ENCODE results near the gene ADAM10. TPM values are rescaled to one million over a fixed set of nuclear protein-coding genes. Genes with fewer than 3 reads are reported as not detected.

ADAM10 gene
- total RNA-seq, 1 experiment from 2014 or later: 143 TPM

DNA sequence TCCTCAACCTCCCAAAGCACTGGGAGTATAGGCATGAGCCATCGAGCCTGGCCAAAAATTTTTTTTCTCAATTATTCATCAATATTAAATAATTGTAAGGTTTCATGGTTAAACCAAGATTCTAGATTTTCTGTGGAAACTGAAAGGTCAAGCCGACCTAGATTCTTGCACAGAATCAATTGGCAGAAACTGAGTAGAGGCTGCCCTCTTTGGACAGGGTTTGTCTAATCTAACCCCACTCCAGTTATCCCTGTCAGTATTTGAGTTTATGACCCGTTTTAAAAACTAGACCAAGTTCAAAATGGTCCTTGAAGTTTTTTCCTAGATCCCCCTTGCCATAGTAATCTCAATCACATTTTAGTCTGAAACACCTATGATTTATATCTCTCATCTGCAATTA lies 8.6 kb upstream of the ADAM10 start:
- peak; percentile 57 for DNase-seq (ENCODE audit: low read depth)

DNA sequence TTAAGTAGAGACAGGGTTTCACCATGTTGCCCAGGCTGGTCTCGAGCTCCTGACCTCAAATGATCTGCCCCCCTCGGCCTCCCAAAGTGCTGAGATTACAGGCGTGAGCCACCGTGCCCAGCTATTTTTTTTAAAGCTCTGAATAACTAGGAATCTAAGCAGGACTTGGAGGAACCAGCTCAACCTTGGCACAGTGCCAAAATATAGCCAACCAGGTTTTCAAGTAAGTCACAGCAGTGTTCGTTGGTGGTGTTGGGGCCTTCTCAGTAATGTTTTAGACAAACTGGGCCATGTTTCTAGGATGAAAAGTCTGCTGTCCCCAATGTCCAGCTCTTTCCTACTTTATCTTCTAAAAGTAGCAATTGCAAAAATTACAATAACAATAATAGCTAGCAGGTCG lies 6.4 kb upstream of the ADAM10 start:
- DNase-seq (ENCODE audit: low read depth): no peak

DNA sequence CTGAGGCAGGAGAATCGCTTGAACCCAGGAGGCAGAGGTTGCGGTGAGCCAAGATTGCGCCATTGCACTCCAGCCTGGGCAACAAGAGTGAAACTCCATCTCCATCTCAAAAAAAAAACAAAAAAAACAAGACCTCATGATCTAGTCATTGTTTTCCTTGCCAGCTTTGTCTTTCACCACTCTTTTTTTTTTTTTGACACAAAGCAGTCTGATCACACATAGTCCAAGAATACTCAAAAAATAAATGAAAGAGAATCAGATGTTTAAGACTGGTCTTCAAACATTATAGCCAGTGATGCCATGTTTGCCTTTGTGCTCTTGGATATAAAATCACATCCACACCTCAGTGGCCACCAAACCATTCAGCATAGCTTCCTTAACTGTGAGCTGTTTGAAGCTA lies 5.8 kb upstream of the ADAM10 start:
- DNase-seq (ENCODE audit: low read depth): no peak

DNA sequence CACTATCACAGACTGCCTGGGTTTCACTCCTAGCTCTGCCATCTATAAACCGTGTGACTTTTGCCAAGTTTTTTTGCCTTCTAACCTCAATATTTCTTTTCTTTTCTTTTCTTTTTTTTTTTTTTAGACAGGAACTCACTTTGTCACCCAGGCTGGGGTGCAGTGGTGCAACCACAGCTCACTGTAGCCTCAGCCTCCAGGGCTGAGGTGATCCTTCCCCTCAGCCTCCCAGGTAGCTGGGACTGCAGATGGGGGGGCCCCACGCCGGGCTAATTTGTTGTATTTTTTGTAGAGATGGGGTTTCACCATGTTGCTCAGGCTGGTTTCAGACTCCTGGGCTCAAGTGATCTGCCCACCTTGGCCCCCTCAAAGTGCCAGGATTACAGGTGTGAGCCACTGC lies 3.2 kb upstream of the ADAM10 start:
- DNase-seq (ENCODE audit: low read depth): no peak

DNA sequence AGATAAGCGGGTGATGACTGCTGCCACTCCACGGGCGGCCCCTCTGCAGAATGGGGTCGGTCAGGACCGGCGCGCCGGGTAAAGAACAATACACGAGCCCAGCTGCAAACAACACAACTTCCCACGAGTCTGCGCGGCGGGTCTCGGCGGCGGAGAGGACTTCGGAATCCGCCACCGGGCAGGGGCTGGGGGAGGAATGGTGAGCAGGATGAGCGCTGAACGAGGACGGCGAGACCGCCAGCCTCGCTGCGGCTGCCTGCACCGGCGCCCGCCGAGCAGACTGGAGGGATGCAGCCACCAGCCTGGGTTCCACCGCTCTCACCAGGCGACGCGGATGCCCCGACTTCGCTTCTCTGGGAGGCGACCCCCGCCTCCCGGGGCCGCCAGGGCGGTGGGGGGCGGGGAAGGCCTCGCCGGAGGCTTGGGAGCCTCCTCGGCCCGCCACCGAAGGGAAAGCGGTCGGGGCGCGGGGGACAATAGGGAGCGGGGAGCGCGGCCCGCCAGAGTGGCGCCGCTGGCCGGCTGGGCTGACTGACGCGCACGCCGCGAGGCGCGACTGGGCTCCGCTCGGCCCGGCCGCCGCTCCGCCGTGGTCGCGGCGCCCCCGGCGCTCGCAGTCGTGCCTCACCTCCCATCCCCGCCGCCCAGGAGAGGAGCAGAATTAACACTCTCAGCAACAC lies 515 bp downstream of the ADAM10 start:
- peak; percentile 42 for DNase-seq (ENCODE audit: low read depth)

DNA sequence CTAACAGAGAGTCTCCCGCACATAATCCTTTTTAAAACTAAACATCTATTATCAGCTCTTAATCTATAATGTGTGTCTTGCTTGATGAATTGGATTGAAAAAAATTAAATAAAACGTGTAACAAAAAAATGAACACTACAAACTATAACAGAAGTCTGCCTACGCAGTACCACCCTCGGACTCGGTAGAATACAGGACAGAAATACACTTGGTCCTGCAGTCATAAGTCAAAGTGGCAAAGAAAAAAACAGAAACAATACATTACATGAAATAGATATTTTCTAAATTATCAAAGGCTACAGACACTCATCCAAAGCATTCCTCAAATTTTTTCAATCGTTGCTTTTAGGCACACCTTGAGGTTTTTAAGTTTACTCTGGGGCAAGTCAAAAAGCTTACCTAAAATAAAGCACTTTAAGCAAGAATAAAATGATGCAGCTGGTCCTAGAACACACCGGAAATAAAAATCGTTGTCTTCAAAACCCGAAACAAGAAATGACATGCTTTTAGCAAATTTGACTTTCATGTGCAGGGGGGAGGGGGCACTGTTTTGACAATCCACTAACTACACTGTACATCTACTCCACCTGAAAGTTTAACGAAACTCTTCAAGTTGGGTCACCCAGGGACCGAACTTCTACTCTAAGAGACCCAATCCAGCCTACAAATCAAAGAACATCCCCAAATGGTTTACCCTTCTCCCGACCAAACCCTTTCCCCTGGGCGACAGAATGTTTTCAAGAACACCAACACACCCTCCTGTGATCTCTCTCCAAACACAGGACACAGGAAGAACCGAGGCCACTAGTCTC lies 1.3 kb downstream of the ADAM10 start:
- DNase-seq (ENCODE audit: low read depth): no peak

DNA sequence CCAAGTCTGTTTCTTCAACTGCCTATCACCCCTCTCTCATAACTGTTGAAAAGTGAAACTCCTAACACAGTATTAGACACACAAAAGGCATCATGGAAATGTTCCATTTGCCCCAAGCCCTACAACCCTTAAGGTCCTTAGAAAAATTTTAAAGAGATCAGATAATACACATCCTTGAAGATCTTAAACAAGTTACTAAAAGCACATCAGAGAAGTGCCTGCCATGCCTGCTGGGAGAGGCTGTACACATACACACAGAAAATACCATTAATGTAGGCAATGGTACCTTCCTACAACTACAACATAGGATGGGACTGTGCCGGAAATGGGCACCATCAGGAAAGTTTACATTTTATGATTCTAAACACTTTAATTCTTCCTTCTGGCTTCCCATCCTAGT lies 3.3 kb downstream of the ADAM10 start:
- no peak for DNase-seq (ENCODE audit: low read depth)

DNA sequence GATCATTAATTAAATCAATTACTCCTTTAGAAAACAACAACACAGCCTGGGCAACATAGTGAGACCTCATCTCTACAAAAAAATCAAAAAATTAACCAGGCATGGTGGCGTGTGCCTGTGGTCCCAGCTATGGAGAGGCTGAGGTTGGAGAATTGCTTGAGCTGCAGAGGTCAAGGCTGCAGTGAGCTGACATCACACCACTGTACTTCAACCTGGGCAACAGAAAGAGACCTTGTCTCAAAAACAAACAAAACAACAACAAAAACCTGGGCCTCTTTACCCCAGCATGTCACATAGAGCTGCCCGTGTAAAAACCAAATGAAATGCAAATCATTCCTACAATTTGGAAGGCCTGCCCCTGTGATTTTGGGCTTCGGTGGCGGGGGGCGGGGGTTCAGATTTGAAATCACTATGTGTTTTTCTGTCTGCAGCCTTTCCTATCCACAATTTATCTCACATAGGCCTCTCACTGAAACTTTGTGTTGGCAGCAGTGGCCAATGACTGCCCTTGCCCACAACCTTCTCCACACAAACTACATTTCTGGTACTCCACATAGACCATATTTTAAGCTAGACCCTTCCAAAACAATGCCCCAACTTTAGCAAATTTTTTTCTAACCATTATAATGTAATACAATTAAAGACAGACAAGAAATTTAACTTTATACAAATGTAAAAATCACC lies 6.5 kb downstream of the ADAM10 start:
- no peak for DNase-seq (ENCODE audit: low read depth)

DNA sequence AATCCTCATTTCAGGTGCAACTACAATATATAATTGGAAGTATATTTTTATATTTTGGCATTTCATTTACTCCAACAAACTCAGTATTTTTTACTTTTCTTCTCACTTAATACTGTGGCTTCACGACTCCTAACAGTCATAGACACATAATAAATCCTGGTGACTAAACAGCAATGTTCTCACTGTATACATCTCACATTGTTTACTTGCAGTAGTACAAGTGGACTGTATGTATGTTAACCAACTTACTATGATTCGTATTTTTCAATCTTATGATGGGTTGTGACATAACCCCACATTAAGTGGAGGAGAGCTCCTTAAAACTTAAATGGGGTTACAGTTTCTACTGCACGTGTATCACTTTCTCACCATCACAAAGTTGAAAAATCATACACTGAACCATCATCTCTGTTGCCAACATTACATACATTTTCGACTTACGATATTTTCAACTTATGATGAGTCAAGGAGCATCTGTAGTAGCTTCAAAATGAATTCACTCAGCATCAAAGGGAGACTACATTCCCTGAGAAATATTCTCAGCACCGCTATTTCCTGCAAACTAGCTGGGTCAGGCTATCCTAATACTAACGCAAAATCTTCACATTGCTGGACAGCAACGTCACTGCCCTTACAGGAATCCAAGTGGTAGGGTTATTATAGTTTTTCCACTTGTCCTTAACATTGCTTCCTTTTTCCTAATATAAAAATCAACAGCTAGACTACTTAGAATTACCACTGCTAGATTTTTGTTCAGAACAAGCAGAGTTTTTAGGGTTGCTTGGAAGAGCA lies 7.3 kb downstream of the ADAM10 start:
- DNase-seq (ENCODE audit: low read depth): peak; percentile 50

DNA sequence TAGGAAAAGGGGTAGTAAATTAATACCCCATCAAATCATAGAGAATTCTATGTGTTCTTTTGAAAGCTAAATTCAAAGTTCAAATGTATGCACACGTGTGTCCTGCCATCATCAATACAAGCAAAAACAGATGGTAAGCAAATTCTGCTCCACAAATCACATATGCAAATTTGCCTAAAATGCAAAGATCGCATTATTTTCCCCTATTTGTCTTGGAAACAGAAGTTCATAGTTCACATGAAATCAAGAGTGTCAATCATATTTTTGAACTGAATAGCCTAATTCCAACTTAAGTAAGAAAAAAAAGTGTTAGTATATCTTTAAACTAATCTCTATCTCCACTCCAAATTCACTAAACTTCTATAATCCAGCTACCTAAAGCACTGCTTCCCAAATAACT lies 8.5 kb downstream of the ADAM10 start:
- DNase-seq (ENCODE audit: low read depth): no peak

DNA sequence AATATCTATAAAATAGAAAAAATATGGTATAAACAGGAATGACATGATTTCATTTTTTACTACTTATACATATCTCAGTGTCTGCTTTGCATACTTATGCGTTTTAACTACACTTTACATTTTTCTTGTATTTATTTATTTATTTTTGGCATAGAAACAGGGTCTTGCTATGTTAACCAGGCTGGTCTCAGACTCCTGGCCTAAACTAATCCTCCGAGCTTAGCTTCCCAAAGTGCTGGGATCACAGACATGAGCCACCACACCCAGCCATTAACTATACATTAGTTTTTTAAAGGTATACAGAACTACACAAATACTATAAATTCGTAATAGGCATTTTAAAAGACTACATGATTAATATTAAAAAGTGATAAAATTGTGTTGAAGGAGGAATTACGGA lies 9.1 kb downstream of the ADAM10 start:
- DNase-seq (ENCODE audit: low read depth): no peak

DNA sequence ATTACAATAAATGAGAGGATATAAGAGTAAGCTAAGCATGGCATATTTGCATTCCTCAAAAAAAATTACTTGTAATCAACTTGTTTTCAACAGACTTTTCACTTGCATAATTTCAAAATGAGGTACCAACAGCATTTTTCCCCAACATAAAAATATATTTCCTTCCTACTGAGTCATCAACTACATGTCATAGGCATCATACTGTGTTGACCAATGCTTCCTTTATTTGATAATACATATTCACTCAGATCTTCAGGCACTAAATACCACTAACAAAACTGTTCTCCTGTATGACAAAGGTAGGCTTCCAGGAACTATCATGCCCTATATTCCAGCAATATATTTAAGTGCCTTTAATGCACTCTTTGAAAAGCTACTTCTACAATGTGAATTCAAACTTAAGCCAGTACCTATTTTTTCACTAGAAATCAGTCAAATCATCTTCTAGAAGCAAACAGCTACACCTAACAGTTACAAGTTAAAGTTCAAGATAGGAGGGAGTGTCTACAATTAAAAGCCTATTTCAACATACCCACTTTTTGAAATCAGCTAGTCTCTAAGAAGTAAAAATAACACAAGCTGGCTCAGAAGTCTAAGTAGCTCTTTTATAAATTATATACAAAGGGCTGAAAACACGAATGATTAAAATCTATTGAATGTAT lies 11.3 kb downstream of the ADAM10 start:
- DNase-seq (ENCODE audit: low read depth): peak; percentile 41

DNA sequence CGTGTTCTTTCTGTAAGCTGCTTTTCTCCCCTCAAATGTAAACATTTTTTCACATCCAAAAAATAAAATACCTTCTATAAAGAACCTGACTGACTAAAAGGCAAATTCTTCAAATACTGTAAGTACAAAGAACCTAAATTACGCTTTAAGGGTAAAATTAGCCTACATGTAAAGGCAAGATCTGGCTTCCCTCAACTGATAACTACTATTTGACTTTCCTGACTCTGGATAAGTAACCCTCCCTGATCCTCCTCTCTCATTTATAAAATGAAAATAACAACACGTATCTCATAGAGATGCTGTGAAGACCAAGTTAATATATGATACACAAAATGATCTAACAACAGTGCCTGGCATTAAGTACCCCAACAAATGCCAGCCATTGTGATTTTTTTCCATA lies 12.2 kb downstream of the ADAM10 start:
- no peak for DNase-seq (ENCODE audit: low read depth)

DNA sequence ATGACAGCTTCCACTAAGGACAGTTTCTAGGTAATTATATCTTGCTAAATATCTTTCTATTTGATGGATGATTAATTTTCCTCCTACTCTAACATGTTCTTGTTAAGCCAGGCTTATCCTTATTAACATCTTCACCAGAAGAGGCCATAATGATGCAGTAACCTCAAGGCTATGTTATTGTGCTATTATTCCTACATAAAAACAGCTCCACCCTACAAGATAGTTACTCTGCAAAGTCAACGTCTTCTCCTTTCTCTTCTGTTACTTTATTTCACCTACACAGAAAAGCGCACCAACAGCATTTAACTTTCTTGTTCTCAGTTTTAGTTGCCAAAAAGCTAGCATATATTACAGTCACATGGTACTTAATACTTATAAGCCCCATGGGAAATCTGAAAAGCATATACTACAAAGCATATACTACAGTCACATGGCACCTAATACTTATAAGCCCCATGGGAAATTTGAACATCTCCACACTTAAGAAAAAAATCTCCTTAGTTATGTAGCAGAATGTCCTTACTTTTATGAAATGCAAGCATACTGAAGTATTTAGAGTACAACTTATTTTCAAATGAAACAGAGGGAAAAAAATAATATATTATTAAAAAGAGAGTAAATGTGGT lies 13.4 kb downstream of the ADAM10 start:
- no peak for DNase-seq (ENCODE audit: low read depth)

DNA sequence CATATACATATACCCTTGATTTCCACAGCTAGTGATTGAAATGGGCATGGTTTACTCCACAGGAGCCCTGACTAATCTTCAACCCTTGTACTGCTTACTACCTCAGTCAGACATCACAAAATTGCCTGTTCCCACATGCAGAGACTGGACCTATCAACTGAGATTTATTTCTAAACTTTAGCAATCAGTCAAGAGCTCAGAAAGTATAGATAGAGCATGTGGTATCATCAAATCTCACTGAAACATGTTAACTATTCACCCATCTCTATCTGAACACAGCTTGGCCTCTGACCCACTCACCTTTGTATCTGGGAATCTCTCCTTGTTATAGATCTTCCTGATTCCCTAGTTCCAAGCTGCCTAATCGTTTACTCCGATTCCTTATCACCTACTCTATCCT lies 14.6 kb downstream of the ADAM10 start:
- no peak for DNase-seq (ENCODE audit: low read depth)

DNA sequence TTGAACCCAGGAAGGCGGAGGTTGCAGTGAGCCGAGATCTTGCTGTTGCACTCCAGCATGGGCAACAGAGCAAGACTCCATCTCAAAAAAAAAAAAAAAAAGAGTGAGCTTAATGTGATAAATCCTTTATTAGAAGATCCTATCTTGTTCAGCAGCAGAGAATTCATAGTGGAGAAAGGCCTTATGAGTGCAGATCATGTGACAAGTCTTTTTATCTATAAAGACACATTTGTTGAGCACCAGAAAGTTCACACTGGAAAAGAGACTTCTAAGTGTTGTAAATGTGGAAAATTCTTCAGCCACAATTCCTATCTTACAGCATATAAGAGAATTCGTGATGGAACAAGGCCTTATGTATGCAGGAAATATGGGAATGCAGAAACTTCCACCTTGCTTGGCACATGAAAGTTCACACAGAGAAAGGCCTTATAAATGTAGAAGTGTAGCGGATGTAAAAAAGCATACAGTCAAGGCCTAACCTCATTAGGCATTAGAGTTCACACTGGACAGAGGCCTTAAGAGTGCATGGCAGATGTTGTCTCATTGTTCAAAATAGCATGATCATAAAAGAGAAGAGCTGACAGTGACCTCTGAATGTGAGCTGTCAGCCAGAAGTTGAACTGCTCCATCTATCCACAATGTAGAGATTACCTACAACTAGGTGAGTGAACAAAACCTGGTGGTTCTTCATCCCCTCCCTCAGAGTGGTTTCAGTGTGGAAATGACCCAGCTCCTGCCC lies 16.7 kb downstream of the ADAM10 start:
- no peak for DNase-seq (ENCODE audit: low read depth)

DNA sequence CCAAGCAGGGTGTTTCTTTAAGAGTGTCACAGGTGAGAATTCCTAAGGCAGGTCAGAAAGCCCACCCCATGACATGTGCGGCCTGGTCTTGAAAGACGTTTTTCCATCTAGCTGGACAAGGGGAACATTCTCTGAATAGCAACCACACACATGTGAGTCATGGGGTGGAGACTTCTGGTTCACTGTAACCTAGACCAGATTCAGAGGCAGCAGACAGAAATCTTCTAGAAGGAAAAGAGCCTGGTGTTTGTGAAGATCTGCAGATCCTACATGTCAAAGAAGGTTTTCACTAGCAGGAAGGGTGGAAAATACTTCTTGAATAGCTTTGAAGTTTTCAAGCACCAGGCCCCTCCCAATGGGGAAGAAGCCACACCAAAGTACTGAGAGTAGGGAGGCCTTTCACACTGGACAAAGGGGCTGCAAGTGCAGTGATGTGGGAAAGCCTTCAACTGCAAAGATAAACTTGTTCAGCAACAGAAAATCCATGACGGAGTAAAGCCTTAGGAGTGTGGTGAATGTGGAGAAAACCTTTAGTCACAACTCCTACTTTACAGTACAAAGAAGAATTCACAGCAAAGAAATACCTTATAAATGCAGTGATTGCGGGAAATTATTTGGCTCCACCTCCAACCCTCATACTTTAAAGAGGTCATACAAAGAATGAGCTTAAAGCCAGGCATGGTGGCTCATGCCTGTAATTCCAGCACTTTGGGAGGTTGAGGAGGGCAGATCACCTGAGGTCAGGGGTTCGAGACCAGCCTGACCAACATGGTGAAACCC lies 17.6 kb downstream of the ADAM10 start:
- DNase-seq (ENCODE audit: low read depth): peak; percentile 79

DNA sequence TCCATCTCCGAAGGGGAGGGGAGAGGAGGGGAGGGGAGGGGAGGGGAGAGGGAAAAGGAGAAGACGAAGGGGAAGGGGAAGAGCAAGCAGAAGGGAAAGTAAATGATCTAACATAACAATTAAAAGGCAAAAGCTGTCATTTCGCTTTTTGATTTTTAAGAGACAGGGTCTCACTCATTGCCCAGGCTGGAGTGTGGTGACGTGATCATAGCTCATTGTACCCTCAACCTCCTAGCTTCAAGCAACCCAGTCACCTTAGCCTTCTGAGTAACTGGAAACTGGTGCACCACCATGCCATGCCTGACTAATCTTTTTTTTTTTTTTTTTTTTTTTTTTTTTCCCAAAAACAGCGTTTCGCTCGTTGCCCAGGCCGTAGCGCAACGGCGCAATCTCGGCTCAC lies 22.6 kb downstream of the ADAM10 start:
- DNase-seq (ENCODE audit: low read depth): no peak

DNA sequence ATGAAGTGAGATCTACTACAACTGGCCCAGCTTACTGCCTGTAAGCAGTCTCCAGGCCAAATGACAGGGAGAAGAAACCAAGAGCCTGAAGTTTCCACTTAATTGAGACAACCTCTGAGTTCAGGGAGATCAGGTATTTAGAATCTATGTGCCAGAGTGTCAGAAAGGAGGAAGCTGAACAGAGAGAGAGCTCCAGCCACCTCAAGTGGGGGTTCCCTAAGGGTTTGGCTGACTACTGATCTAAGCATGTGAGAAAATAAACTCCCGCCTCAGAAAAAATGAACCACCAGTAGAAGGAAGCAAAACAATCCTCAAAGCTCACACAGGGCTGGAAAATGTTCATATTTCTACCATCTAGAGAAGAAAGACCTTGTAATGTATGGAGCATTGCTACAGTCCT lies 25.0 kb downstream of the ADAM10 start:
- peak; percentile 43 for DNase-seq (ENCODE audit: low read depth)

Measured in LHCN-M2 (cell line).